Femur (tissue), 1 donor: Measurements from ENCODE around the gene POLR3GL.
"Not testable (repeated sequence)": the region's sequence is repeated elsewhere in the genome, so short reads cannot be mapped to it uniquely, and the experiment has no call there.

ENCODE experiments used
- DNase-seq: peaks from one replicate; pipeline ENCODE4 v3.0.0-alpha.2; 2017

Gene POLR3GL

DNA sequence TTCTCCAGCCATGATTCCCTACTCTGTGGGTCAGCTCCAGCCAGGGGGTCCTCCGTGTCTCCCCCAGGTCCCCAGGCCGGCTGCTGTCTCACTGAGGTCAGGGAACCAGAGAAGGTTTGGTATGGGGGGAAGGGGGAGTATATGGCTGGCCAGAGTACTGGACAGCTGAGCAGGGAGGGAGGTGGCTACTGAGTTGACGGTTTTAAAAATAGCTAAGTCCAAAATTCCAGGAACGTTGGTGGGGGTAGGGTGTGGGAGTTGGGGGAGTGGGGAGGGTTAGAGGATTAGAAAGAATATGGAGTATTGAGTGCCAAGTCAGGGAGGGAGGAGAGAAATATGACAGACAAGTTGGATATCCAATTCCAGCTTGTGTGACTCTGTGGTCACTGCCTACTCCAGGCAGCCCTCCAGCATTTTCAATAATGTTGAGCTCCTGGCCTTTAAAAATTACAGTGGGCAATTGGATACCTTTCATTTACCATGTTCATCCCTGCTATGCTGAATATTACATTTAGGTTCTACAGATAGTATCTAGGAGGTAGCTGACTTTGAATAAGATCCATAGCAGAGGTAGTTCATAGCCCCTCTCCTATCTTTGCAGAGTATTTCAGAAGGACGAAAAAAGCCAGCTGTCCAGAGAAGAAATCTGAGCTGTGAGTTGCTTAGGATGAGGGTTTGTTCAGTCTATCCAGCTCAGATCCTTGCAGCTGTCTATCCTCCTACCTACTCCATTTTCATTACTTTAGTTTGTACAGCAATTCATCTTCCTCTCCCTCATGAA is 57.3 kb downstream of the POLR3GL start, which contains the start of gene HJV:
HJV (minus strand) TSS at position 114 of the 781 bp plus-strand sequence. CDS start 1,504 bp downstream, outside the sequence.
- DNase-seq, result peak; percentile 43

DNA sequence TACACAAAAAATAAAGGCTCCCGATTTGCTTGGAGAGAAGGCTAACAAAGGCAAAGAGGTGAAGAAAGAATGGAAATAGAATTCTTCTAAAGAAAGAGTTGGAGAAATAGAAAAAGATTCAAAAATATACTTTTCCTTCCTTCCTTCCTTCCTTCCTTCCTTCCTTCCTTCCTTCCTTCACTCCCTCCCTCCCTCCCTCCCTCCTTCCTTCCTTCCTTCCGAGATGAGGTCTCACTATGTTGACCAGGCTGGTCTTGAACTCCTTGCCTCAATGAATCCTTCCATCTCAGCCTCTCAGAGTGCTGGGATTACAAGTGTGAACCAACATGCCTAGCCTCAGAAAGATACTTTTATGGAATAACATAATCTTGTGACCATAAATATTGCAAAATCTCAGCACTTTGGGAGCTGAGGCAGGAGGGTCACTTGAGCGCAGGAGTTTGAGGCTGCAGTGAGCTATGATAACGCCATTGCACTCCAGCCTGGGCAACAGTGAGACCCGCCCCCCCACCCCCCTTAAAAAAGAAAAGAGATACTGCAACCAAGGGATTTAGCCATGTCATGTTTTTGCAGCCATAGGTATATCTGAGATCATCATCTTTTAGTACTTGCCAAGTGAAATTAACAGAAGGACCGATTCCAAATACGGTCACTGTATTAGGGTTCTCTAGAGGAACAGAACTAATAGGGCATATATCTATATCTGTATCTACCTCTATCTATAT is 58.1 kb downstream of the POLR3GL start:
- no peak for DNase-seq

DNA sequence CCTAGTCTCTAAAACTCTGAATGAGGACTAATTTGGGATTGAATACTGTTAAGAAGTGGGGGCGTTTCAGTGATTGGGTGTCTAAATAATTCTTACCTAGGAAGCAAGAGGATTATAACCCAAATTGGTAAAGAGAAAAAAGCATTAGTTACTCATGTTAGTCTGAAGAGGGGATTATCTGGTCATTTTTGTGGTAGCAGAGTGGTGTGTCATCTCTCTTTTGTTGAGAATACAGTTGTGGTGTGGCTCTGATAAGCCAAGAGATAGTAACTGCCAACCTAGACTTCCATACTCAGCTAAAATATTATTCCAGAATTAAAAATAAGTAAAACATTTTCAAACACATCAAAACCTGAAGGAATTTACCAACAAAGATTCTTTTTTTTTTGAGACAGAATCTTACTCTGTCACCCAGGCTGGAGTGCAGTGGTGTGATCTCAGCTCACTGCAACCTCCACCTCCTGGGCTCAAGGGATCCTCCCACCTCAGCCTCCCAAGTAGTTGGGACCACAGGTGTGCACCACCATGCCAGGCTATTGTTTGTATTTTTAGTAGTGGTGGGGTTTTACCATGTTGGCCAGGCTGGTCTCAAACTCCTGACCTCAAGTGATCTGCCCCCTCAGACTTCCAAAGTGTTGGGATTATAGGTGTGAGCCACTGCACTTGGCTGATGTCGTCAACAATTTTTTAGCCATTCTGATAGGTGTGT is 61.5 kb downstream of the POLR3GL start:
- not testable (repeated sequence) for DNase-seq

DNA sequence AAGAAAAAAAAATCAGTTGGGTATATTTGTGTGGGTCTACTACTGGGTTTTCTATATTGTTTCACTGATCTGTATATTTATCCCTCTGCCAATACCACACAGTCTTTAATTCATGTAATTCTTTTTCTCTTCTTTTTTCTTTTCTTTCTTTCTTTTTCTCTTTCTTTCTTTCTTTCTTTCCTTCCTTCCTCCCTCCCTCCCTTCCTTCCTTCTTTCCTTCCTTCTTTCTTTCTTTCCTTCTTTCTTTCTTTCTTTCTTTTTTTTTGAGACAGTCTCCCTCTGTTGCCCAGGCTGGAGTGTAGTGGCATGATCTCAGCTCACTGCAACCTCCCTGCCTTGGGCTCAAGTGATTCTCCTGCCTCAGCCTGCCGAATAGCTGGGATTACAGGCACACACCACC is 62.2 kb downstream of the POLR3GL start:
- not testable (repeated sequence) for DNase-seq
